GM23338 (cell line): ENCODE data around the gene IMMP2L. TPM values are rescaled to one million over a fixed set of nuclear protein-coding genes. Genes with fewer than 3 reads are reported as not detected.
A peak's percentile ranks its signal among the peaks of the same experiment; 100 is the strongest.

Experiments
- ATAC-seq: fragments of 200-7000 bp; cut with Tn5 transposase; 3 replicates; pipeline ENCODE4 v1.9.1; 2020
- DNase-seq: peaks from one replicate; pipeline ENCODE4 v3.0.0-alpha.2; 2015; ENCODE audit warnings: low spot score
- H2AFZ ChIP-seq: fragments of 200-600 bp; sonication (generic); 2 replicates; pipeline ENCODE4 v1.8.0; 2016; ENCODE audit warnings: antibody characterized with exemption, mild to moderate bottlenecking, moderate library complexity
- H3F3A ChIP-seq: fragments of 200-600 bp; sonication (generic); replicated peaks from 2 replicates; pipeline ENCODE4 v1.8.0; 2017; ENCODE audit warnings: antibody characterized with exemption, mixed run types, low read depth
- H3K27ac ChIP-seq: fragments of 200-600 bp; sonication (generic); 2 replicates; pipeline ENCODE4 v1.6.1; 2016; ENCODE audit warnings: low read depth
- H3K27me3 ChIP-seq: fragments of 200-600 bp; sonication (generic); 2 replicates; pipeline ENCODE4 v1.8.0; 2016; ENCODE audit warnings: mild to moderate bottlenecking, mixed run types, moderate library complexity; ENCODE audit not compliant: insufficient read depth
- H3K36me3 ChIP-seq: fragments of 200-600 bp; sonication (generic); 2 replicates; pipeline ENCODE4 v1.8.0; 2016; ENCODE audit warnings: mild to moderate bottlenecking; ENCODE audit not compliant: insufficient read depth
- H3K4me1 ChIP-seq: fragments of 200-600 bp; sonication (generic); 2 replicates; pipeline ENCODE4 v1.8.0; 2016; ENCODE audit warnings: mild to moderate bottlenecking, moderate library complexity; ENCODE audit not compliant: insufficient read depth
- H3K4me2 ChIP-seq: fragments of 200-600 bp; sonication (generic); 2 replicates; pipeline ENCODE4 v1.7.1; 2017; ENCODE audit warnings: mixed run types
- H3K4me3 ChIP-seq: fragments of 200-600 bp; sonication (generic); 2 replicates; pipeline ENCODE4 v1.6.1; 2016; ENCODE audit warnings: mixed run types
- H3K79me2 ChIP-seq: fragments of 200-600 bp; sonication (generic); replicated peaks from 2 replicates; pipeline ENCODE4 v1.8.0; 2017; ENCODE audit warnings: mild to moderate bottlenecking; ENCODE audit not compliant: insufficient read depth
- H3K9me2 ChIP-seq: fragments of 200-600 bp; sonication (generic); 2 replicates; pipeline ENCODE4 v1.8.0; 2017; ENCODE audit not compliant: insufficient read depth
- H4K20me1 ChIP-seq: fragments of 200-600 bp; sonication (generic); replicated peaks from 2 replicates; pipeline ENCODE4 v1.8.0; 2017; ENCODE audit warnings: mild to moderate bottlenecking; ENCODE audit not compliant: insufficient read depth
- H3K27ac Mint-ChIP-seq: 2 replicates; pipeline ENCODE4 v1.8.0; 2020; ENCODE audit warnings: inconsistent platforms, mild to moderate bottlenecking, moderate library complexity, mixed read lengths
- H3K27me3 Mint-ChIP-seq: 3 replicates; pipeline ENCODE4 v1.8.0; 2022; ENCODE audit warnings: low read depth, mild to moderate bottlenecking, moderate library complexity, mixed read lengths, inconsistent platforms; ENCODE audit not compliant: insufficient read depth, poor library complexity
- H3K36me3 Mint-ChIP-seq: 3 replicates; pipeline ENCODE4 v1.8.0; 2021; ENCODE audit warnings: low read depth, mild to moderate bottlenecking, inconsistent platforms, moderate library complexity, mixed read lengths
- H3K4me1 Mint-ChIP-seq: 3 replicates; pipeline ENCODE4 v1.8.0; 2020; ENCODE audit warnings: mild to moderate bottlenecking, inconsistent platforms, mixed read lengths
- H3K4me3 Mint-ChIP-seq: 3 replicates; pipeline ENCODE4 v1.8.0; 2021; ENCODE audit warnings: moderate library complexity, mild to moderate bottlenecking, inconsistent platforms, mixed read lengths
- H3K9me3 Mint-ChIP-seq: 3 replicates; pipeline ENCODE4 v1.8.0; 2020; ENCODE audit warnings: moderate library complexity, mild to moderate bottlenecking, inconsistent platforms, mixed read lengths
- CREB1 ChIP-seq: fragments of 250-450 bp; sonication (Bioruptor Pico); IDR thresholded peaks from 2 replicates; pipeline ENCODE4 v1.5.0; 2020; ENCODE audit warnings: low read depth, mild to moderate bottlenecking, moderate library complexity
- EZH2 ChIP-seq: fragments of 200-600 bp; sonication (generic); IDR thresholded peaks from one replicate; pipeline ENCODE4 v1.8.0; 2017; ENCODE audit warnings: antibody characterized with exemption, mild to moderate bottlenecking, low read depth; ENCODE audit not compliant: unreplicated experiment
- JUNB ChIP-seq: IDR thresholded peaks from one replicate; pipeline ENCODE4 v1.6.1; 2016; ENCODE audit warnings: antibody characterized with exemption; ENCODE audit not compliant: unreplicated experiment
- POLR2AphosphoS5 ChIP-seq: IDR thresholded peaks from 2 replicates; pipeline ENCODE4 v1.6.1; 2016; ENCODE audit warnings: antibody characterized with exemption, low read depth
- ZNF114 ChIP-seq: fragments of 250-450 bp; sonication (Bioruptor Pico); IDR thresholded peaks from 2 replicates; pipeline ENCODE4 v1.5.0; 2020; ENCODE audit warnings: mild to moderate bottlenecking, moderate library complexity
- ZNF462 ChIP-seq: fragments of 250-450 bp; sonication (Bioruptor Pico); IDR thresholded peaks from 2 replicates; pipeline ENCODE4 v1.5.0; 2020; ENCODE audit warnings: mild to moderate bottlenecking, moderate library complexity
- polyA plus RNA-seq: library from polyadenylated mRNA; unstranded; fragments of >200 nt; fragmentation: Nextera tagmentation; extraction: Ambion mirVana; gene quantifications from 2 replicates; pipeline ENCODE4 v1.2.1, GENCODE V29; 2016
- total RNA-seq: library from RNA; depleted of rRNA; stranded (reverse); fragments of >200 nt; shearing (Covaris generic); gene quantifications from 2 replicates; pipeline ENCODE4 v1.2.3, GENCODE V29; 2014
- TF ChIP-seq, protein P1 (sequence below), 2 experiments: fragments of 200-600 bp in 1 of 2; sonication (generic) in 1 of 2; conservative IDR thresholded peaks; 2 replicates each; pipeline versions ENCODE4 v1.5.1 to v1.6.1; 2016 to 2017; ENCODE audit warnings: antibody characterized with exemption in 2 of 2, low read depth in 2 of 2, mild to moderate bottlenecking in 2 of 2, moderate library complexity in 1 of 2
- TF ChIP-seq, protein P2 (sequence below): IDR thresholded peaks from one replicate; pipeline ENCODE4 v1.6.1; 2018; ENCODE audit warnings: antibody characterized with exemption; ENCODE audit not compliant: unreplicated experiment

The IMMP2L gene
- total and polyA plus RNA-seq, 2 experiments from 2014 or later = 7.3 to 14.0 TPM

- Histone ChIP-seq H4K20me1 (no peaks in the 10 kb centered on the region), H3K4me3 (no peak overlapping the region), H3K4me1 (no peaks in the 10 kb centered on the region; the same call in 1 of the 2 replicates), H3K79me2 (no peaks in the 10 kb centered on the region), H3K27me3 (no peaks in the 10 kb centered on the region), H3K36me3 (no peaks in the 10 kb centered on the region), H3K9me2 (no peaks in the 10 kb centered on the region), H3K4me2 (no peak overlapping the region), H3K27ac (no peak overlapping the region), H3F3A (no peaks in the 10 kb centered on the region), H2AFZ (no peak overlapping the region)
- Mint-ChIP-seq H3K4me1 (peaks cover 6% of the 10 kb centered on the region), H3K4me3 (no peak overlapping the region), H3K27ac (0 out of 2 replicates have a peak overlapping the region, but pooled peaks have one; percentile 1), H3K9me3 (no peaks in the 10 kb centered on the region), H3K36me3 (no peaks in the 10 kb centered on the region), H3K27me3 (no peaks in the 10 kb centered on the region)
- DNase-seq (no peak), ATAC-seq (no peak)
- TF ChIP-seq ZNF114 (CRISPR knock-in tag) (no peak), JUNB (no peak), POLR2AphosphoS5 (no peak), EZH2 (no peak)
- TF ChIP-seq, protein P1, sequence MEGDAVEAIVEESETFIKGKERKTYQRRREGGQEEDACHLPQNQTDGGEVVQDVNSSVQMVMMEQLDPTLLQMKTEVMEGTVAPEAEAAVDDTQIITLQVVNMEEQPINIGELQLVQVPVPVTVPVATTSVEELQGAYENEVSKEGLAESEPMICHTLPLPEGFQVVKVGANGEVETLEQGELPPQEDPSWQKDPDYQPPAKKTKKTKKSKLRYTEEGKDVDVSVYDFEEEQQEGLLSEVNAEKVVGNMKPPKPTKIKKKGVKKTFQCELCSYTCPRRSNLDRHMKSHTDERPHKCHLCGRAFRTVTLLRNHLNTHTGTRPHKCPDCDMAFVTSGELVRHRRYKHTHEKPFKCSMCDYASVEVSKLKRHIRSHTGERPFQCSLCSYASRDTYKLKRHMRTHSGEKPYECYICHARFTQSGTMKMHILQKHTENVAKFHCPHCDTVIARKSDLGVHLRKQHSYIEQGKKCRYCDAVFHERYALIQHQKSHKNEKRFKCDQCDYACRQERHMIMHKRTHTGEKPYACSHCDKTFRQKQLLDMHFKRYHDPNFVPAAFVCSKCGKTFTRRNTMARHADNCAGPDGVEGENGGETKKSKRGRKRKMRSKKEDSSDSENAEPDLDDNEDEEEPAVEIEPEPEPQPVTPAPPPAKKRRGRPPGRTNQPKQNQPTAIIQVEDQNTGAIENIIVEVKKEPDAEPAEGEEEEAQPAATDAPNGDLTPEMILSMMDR (conservative IDR thresholded peaks at IDR 0.05; ENCODE audit: low read depth in 2 of 2) = no peak
These were observed 329.8 kb downstream of the IMMP2L start for GRCh38 chr7:111232249-111233084.

GRCh38 chr7:111229916-111230315, 332.4 kb downstream of the IMMP2L start:
- Histone ChIP-seq H3K4me2 (no peak overlapping the region), H3K27me3 (no peaks in the 10 kb centered on the region), H3K79me2 (no peaks in the 10 kb centered on the region), H4K20me1 (no peaks in the 10 kb centered on the region), H3K36me3 (no peaks in the 10 kb centered on the region), H2AFZ (no peak overlapping the region), H3K4me1 (no peaks in the 10 kb centered on the region; the same call in 1 of the 2 replicates), H3K27ac (no peak overlapping the region), H3F3A (no peaks in the 10 kb centered on the region), H3K4me3 (no peak overlapping the region), H3K9me2 (no peaks in the 10 kb centered on the region)
- Mint-ChIP-seq H3K4me1 (peaks cover 6% of the 10 kb centered on the region), H3K36me3 (no peaks in the 10 kb centered on the region), H3K27me3 (no peaks in the 10 kb centered on the region), H3K9me3 (no peaks in the 10 kb centered on the region), H3K27ac (peak overlapping the region; percentile 58; the same call in 1 of the 2 replicates), H3K4me3 (no peak overlapping the region)
- DNase-seq = no peak
- no peak for ATAC-seq
- TF ChIP-seq CREB1 (CRISPR knock-in tag) (no peak), ZNF462 (CRISPR knock-in tag) (no peak), ZNF114 (CRISPR knock-in tag) (no peak)
- TF ChIP-seq, protein P2, sequence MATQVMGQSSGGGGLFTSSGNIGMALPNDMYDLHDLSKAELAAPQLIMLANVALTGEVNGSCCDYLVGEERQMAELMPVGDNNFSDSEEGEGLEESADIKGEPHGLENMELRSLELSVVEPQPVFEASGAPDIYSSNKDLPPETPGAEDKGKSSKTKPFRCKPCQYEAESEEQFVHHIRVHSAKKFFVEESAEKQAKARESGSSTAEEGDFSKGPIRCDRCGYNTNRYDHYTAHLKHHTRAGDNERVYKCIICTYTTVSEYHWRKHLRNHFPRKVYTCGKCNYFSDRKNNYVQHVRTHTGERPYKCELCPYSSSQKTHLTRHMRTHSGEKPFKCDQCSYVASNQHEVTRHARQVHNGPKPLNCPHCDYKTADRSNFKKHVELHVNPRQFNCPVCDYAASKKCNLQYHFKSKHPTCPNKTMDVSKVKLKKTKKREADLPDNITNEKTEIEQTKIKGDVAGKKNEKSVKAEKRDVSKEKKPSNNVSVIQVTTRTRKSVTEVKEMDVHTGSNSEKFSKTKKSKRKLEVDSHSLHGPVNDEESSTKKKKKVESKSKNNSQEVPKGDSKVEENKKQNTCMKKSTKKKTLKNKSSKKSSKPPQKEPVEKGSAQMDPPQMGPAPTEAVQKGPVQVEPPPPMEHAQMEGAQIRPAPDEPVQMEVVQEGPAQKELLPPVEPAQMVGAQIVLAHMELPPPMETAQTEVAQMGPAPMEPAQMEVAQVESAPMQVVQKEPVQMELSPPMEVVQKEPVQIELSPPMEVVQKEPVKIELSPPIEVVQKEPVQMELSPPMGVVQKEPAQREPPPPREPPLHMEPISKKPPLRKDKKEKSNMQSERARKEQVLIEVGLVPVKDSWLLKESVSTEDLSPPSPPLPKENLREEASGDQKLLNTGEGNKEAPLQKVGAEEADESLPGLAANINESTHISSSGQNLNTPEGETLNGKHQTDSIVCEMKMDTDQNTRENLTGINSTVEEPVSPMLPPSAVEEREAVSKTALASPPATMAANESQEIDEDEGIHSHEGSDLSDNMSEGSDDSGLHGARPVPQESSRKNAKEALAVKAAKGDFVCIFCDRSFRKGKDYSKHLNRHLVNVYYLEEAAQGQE = no peak
